Right atrium auricular region (tissue), 2 donors: Measurements from ENCODE around the gene MYO9A. TPM values are rescaled to one million over a fixed set of nuclear protein-coding genes. Genes with fewer than 3 reads are reported as not detected.

ENCODE experiments used
- DNase-seq: peaks from one replicate; pipeline ENCODE4 v3.0.0-alpha.2; 2019; ENCODE audit warnings: low spot score
- H3K27ac ChIP-seq, 2 donors: fragments of 200-600 bp; sonication (generic); 1 replicate in 1 of 2; 2 replicates in 1 of 2; pipeline ENCODE4 v1.5.1; 2016 to 2019
- H3K27me3 ChIP-seq, 2 donors: fragments of 200-600 bp; sonication (generic); one replicate each; pipeline versions ENCODE4 v1.5.1 to v1.6.0; 2017 to 2019
- H3K36me3 ChIP-seq: fragments of 200-600 bp; sonication (generic); one replicate; pipeline ENCODE4 v1.5.1; 2016
- H3K4me1 ChIP-seq, 2 donors: fragments of 200-600 bp; sonication (generic); one replicate each; pipeline versions ENCODE4 v1.5.1 to v1.6.0; 2017 to 2019
- H3K4me3 ChIP-seq, 2 donors: fragments of 200-600 bp; sonication (generic); 1 replicate in 1 of 2; 2 replicates in 1 of 2; pipeline ENCODE4 v1.5.1; 2017 to 2019; ENCODE audit warnings: mild to moderate bottlenecking in 1 of 2, moderate library complexity in 1 of 2
- H3K9me3 ChIP-seq, 2 donors: fragments of 200-600 bp; sonication (generic); one replicate each; pipeline ENCODE4 v1.5.1; 2019
- CTCF ChIP-seq, 2 donors: fragments of 200-600 bp; sonication (generic); IDR thresholded peaks; one replicate each; pipeline ENCODE4 v1.5.1; 2019; ENCODE audit warnings: antibody characterized with exemption in 2 of 2
- total RNA-seq, 2 donors: library from RNA; depleted of rRNA; stranded (reverse); fragments of >200 nt; gene quantifications; one replicate each; pipeline ENCODE4 v1.1.0, GENCODE V29; 2016

The MYO9A gene
- total RNA-seq, 2 donors from 2014 or later = 23.4 to 24.1 TPM

DNA sequence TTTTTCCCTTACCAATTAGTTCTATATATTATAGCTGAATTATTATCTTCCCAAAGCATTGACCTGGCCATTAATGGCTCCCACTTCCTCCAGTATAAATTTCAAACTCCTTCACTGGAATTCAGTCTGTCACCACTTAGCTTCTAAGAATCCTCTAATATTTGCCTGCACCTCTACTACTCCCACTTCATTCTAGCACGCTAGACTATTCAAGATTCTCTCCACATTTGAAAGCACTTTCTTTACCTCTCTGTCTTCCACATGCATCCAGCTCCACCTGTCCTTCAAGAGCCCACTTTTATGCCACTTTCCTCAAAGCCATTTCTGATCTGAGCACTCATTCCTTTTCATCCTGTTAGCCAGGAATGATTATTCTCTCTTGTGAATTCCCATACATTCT, 15.3 kb upstream of the MYO9A start:
- DNase-seq = no peak
- H3K36me3 ChIP-seq = no peaks in the 10 kb centered on the region

DNA sequence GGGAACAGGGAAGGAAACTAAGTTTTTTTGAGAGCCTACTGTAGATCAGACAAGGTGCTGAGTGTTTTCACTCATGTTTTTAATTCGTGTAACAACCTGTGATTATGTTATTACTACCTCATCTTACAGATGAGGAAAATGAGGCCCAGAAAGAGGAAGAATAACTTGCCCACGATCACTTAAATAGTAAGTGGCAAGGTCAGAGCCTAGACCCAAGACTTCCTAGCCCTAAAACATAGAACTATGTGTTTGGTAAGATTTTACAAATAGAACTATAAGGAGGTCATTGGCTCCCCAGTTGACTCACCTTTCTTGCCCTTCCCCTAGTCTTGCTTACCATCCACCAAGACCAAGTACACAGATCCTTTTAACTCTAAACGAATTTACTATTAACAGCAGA, 14.0 kb upstream of the MYO9A start:
- TF ChIP-seq CTCF (IDR thresholded peaks at IDR 0.05) = no peak

More for the DNA sequence above, 15.3 kb upstream of the MYO9A start:
- Histone ChIP-seq H3K27me3 (no peaks in the 10 kb centered on the region), H3K4me3 (no peak overlapping the region), H3K27ac (no peak overlapping the region), H3K4me1 (no peaks in the 10 kb centered on the region), H3K9me3 (no peaks in the 10 kb centered on the region)
- no peak for TF ChIP-seq CTCF (IDR thresholded peaks at IDR 0.05)

DNA sequence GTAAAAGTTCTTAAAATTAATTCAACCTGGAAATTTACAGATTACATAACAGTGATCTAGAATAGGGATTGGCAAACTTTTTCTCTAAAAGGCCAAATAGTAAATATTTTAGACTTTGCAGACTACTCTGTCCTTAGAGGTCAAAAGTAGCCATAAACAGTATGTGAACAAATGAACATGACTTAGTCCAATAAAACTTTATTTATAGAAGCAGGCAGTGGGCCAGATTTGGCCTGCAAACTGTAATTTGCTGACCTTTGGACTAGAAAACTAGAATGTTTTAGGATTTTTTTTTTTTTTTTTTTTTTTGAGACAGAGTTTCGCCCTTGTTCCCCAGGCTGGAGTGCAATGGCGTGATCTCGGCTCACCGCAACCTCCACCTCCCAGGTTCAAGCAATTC, 12.3 kb upstream of the MYO9A start:
- Histone ChIP-seq H3K9me3 (no peaks in the 10 kb centered on the region), H3K36me3 (no peaks in the 10 kb centered on the region), H3K27me3 (no peaks in the 10 kb centered on the region), H3K4me3 (no peak overlapping the region), H3K27ac (no peak overlapping the region), H3K4me1 (no peaks in the 10 kb centered on the region)
- DNase-seq = no peak
- no peak for TF ChIP-seq CTCF (IDR thresholded peaks at IDR 0.05)

More for the DNA sequence above, 14.0 kb upstream of the MYO9A start:
- Histone ChIP-seq H3K36me3 (no peaks in the 10 kb centered on the region), H3K27ac (no peak overlapping the region), H3K27me3 (no peaks in the 10 kb centered on the region), H3K9me3 (no peaks in the 10 kb centered on the region), H3K4me1 (no peaks in the 10 kb centered on the region), H3K4me3 (no peak overlapping the region)
- no peak for DNase-seq

DNA sequence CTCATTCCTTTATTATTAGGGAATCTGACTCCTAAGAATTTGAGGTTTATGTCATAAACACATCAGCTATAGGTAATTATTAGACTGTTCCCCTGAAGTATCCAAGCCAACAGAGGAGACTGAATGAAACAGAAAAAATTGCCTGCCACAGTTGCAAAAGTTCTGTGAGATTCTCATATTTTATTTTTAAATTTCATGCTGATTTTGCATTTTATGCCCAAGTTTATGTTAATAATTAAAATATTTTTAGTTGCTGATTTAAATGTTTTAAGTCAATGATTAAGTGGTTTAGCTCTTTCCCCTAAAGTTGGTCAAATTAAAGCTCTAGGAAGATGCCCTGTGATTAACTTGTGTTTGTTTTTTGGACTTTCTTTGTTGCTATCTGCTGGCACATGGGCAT, 10.4 kb upstream of the MYO9A start:
- Histone ChIP-seq H3K27ac (no peak overlapping the region), H3K27me3 (no peaks in the 10 kb centered on the region), H3K4me1 (no peaks in the 10 kb centered on the region), H3K36me3 (no peaks in the 10 kb centered on the region), H3K4me3 (no peak overlapping the region), H3K9me3 (no peaks in the 10 kb centered on the region)
- no peak for TF ChIP-seq CTCF (IDR thresholded peaks at IDR 0.05)
- DNase-seq = no peak

DNA sequence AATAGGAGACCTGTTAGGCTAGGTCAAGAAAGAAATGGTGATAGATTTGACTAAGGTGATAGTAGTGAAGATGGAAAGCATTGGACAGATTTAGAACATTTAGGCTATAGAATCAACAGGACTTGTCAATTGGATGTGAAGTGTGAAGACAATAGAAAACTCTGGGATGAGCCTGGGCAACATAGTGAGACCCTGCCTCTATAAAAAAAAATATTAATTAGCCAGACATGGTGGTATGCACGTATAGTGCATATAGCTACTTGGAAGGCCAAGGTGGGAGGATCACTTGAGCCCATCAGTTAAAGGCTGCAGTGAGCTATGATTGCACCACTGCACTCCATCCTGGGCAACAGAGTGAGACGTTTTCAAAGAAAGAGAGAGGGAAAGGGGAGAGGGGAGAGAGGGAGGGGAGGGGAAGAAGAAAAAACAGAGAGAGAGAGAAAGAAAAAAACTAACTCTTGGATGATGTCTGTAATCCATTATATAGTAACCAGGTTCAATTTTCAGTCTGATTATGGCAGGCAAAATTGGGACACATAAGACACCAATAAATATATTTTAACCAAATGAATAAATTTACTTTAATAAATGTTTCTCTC, 9.9 kb upstream of the MYO9A start:
- no peaks in the 10 kb centered on the region for H3K36me3 ChIP-seq
- H3K27me3 ChIP-seq = no peaks in the 10 kb centered on the region
- TF ChIP-seq CTCF (IDR thresholded peaks at IDR 0.05) = no peak
- H3K4me3 ChIP-seq = no peak overlapping the region
- no peak for DNase-seq
- H3K4me1 ChIP-seq = no peaks in the 10 kb centered on the region
- no peak overlapping the region for H3K27ac ChIP-seq
- H3K9me3 ChIP-seq = no peaks in the 10 kb centered on the region

- H3K27ac ChIP-seq = no peak overlapping the region
- no peaks in the 10 kb centered on the region for H3K9me3 ChIP-seq
- no peak overlapping the region for H3K4me3 ChIP-seq
- no peak for TF ChIP-seq CTCF (IDR thresholded peaks at IDR 0.05)
- H3K36me3 ChIP-seq = no peaks in the 10 kb centered on the region
- H3K27me3 ChIP-seq = no peaks in the 10 kb centered on the region
- H3K4me1 ChIP-seq = peaks cover 0 to under 1% of the 10 kb centered on the region in 2 donors
- no peak for DNase-seq
Observed at GRCh38 chr15:72124218-72124617, 6.3 kb upstream of the MYO9A start.
